Uterus (tissue), 4 donors: ENCODE data around the gene NR1H4. TPM values are rescaled to one million over a fixed set of nuclear protein-coding genes. Genes with fewer than 3 reads are reported as not detected.

Experiments
- DNase-seq, 2 donors: peaks; one replicate each; pipeline ENCODE4 v3.0.0-alpha.2; 2019 to 2020
- H3K27ac ChIP-seq, 2 donors: fragments of 200-600 bp; sonication (generic); 1 replicate in 1 of 2; 2 replicates in 1 of 2; pipeline ENCODE4 v1.5.1; 2016 to 2018
- H3K27me3 ChIP-seq, 2 donors: fragments of 200-600 bp; sonication (generic); one replicate each; pipeline ENCODE4 v1.5.1; 2018 to 2019; ENCODE audit warnings: control low read depth in 1 of 2
- H3K36me3 ChIP-seq, 2 donors: fragments of 200-600 bp; sonication (generic); one replicate each; pipeline ENCODE4 v1.5.1; 2019; ENCODE audit warnings: control low read depth in 1 of 2
- H3K4me1 ChIP-seq, 2 donors: fragments of 200-600 bp; sonication (generic); one replicate each; pipeline ENCODE4 v1.5.1; 2018 to 2019; ENCODE audit warnings: control low read depth in 1 of 2
- H3K4me3 ChIP-seq, 2 donors: fragments of 200-600 bp; sonication (generic); 1 replicate in 1 of 2; 2 replicates in 1 of 2; pipeline ENCODE4 v1.5.1; 2018 to 2019; ENCODE audit warnings: mild to moderate bottlenecking in 1 of 2
- H3K9me3 ChIP-seq, 2 donors: fragments of 200-600 bp; sonication (generic); one replicate each; pipeline ENCODE4 v1.5.1; 2019; ENCODE audit warnings: control low read depth in 1 of 2
- POLR2A ChIP-seq, 2 donors: fragments of 450-650 bp; IDR thresholded peaks; one replicate each; pipeline ENCODE4 v1.6.1; 2016; ENCODE audit warnings: antibody characterized with exemption in 2 of 2, mild to moderate bottlenecking in 1 of 2, moderate library complexity in 1 of 2
- intact Hi-C: fragments of 100-400 bp; cut with DNase I; formaldehyde crosslinking; loops from one replicate; pipeline ENCODE4 v1.15.1; 2023; ENCODE audit warnings: low total_unique reads
- total RNA-seq, 4 donors: library from RNA; depleted of rRNA in 3 of 4; stranded (reverse); fragments of >200 nt in 3 of 4; gene quantifications; one replicate each; pipeline versions ENCODE4 v1.1.0 to v1.2.4, GENCODE V29; 2014 to 2023
- TF ChIP-seq, protein P1 (sequence below), 4 experiments: fragments of 200-600 bp in 2 of 4; fragments of 450-650 bp in 2 of 4; sonication (generic) in 2 of 4; IDR thresholded peaks; one replicate each; pipeline ENCODE4 v1.5.1; 2016 to 2019; ENCODE audit warnings: antibody characterized with exemption in 4 of 4, mild to moderate bottlenecking in 2 of 4, moderate library complexity in 1 of 4
- donor health status: DM: yes; HTN: yes; CAD: no.

The NR1H4 gene
- total RNA-seq, 4 donors from 2014 or later, result 0.35 TPM; not detected in 3

DNA sequence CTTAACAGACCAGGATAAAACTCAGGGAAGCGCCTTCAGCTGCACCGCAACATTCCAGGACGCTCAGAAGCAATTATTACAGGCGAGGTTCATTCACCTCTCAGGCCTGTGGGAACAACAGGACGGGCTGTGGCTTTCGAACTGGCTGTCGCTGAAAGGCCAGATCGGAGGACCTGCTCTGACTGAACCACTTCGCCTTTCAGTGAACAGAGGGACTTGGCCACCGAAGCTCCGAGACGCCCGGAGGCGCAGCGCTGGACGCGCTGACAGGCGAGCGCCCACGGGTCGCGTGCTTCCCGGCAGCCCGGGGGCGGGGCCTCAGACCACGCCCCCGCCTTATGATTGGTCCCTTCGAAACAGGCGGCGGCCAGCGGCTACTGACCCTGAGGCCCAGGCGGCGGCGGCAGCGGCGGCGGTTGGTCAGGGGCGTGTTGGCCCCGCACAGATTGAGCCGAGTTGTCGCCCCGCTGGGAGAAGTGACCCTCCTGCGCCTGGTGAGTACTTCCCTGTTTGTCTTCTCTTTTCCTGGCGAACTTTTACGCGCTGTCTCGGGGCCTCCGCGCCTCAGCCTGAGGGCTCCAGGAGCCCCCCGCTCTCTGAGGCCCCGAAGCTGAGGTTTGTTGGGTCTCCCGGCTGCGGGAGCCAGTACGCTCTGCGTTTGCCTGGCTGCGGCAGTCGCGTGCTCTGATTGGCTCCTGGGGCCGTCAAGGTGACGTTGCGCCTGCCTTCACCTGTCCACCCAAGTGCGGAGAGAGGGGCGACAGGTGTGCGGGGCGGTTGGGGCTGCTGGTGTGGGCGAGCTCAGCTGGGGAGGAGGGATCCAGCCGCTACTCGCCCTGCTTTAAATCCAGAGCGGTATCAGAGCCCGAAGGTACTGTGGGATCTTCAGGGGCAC, 99.9 kb downstream of the NR1H4 start, which contains the start of gene GAS2L3:
Gene GAS2L3 (plus strand): TSS at position 393 of the 895 bp plus-strand sequence. CDS start 21,221 bp downstream, outside the sequence.
- TF ChIP-seq POLR2A (IDR thresholded peaks at IDR 0.05), result peak; percentile 37 to 43
- TF ChIP-seq, protein P1, sequence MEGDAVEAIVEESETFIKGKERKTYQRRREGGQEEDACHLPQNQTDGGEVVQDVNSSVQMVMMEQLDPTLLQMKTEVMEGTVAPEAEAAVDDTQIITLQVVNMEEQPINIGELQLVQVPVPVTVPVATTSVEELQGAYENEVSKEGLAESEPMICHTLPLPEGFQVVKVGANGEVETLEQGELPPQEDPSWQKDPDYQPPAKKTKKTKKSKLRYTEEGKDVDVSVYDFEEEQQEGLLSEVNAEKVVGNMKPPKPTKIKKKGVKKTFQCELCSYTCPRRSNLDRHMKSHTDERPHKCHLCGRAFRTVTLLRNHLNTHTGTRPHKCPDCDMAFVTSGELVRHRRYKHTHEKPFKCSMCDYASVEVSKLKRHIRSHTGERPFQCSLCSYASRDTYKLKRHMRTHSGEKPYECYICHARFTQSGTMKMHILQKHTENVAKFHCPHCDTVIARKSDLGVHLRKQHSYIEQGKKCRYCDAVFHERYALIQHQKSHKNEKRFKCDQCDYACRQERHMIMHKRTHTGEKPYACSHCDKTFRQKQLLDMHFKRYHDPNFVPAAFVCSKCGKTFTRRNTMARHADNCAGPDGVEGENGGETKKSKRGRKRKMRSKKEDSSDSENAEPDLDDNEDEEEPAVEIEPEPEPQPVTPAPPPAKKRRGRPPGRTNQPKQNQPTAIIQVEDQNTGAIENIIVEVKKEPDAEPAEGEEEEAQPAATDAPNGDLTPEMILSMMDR (IDR thresholded peaks at IDR 0.05), result peak in 2 of 4 experiments; percentile 5 to 18
- no peaks in the 10 kb centered on the region for H3K9me3 ChIP-seq
- H3K27me3 ChIP-seq, result no peaks in the 10 kb centered on the region
- peaks cover 0 to 6% of the 10 kb centered on the region in 2 donors for H3K4me1 ChIP-seq
- peak; percentile 75 to 82 for DNase-seq
- H3K27ac ChIP-seq, result peak within 1 kb of the TSS; percentile 20 to 51
- H3K4me3 ChIP-seq, result peak within 1 kb of the TSS; percentile 37 to 64
- intact Hi-C loops, result no loop called here
- no peaks in the 10 kb centered on the region for H3K36me3 ChIP-seq

DNA sequence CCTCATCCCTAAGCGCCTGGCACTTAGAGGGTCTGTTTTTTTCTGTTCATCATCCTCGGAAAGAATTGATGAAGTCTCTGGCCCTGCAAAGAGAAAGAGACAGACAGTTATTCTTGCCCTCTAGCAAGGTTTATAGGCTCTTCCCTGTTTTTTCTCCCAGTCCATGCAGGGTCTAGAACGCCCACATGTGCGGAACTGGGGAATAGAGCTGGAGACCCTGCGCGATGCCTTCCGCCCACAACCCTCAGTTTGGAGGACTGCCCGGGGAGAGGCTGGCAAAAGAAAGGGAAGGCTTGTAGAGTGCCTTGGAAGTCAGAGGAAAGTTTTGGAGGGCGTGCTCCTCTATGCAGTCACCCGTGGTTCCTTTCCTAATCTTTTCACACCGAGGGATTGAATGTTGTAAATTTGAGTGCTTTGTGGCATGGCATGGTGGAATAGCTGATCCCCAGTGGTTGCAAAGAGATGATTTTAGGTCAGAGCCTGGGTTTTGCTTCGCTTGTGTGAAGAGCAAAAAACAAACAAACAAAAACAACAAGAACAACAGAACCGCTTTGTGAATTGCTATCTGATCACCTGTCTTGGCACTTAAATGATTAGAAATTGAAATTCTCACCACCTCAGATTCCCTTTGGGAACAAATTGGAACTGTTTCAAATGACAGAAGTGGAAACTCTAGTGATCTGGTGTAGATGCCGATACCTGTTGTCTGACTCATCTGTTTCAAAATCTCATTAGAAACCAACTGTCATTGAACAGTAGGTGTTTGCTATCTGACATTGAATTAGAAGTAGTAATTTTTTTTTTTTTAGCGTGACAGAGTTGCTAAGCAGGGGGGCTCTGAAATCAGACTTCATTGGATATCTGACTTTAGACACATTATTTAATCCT, 100.8 kb downstream of the NR1H4 start:
- Histone ChIP-seq H3K27ac (no peak overlapping the region), H3K36me3 (no peaks in the 10 kb centered on the region), H3K4me3 (peak overlapping the region; percentile 37 to 64), H3K4me1 (peaks cover 0 to 6% of the 10 kb centered on the region in 2 donors), H3K9me3 (no peaks in the 10 kb centered on the region), H3K27me3 (no peaks in the 10 kb centered on the region)
- TF ChIP-seq, protein P1 (IDR thresholded peaks at IDR 0.05), result no peak
- TF ChIP-seq POLR2A (IDR thresholded peaks at IDR 0.05), result no peak
- intact Hi-C loops, result no loop called here
- DNase-seq, result no peak

DNA sequence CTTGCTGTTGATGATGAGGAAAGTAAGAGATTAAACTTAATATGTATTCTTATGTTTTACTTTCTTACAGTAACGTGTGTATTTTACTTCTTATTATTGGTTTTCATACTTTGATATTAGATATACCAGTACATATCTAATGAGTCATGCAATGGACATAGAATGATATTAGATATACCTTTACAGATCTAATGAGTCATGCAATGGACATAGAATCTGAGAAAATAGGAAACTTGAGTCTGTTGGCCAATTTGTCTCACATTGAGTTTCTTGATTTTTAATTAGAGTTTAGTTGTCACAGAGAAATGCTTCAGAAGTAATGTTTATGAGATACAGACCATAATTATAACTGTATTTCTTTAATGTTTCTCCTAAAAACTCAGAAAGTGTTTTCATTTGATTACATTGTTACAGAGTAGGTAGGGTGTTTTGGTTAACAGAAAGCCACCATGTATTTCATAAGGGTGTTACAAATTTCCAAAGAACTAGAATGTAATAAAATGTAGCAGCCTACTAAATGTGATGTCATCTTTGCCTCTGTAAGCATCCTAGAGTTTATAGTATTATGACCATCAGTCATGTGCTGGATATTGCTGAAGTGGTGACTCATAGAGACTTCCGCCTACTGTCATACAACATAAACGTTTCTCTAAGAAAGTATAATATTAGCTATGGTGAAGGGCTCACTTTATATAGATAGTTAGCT, 102.8 kb downstream of the NR1H4 start:
- Histone ChIP-seq H3K27me3 (no peaks in the 10 kb centered on the region), H3K4me3 (no peak overlapping the region), H3K27ac (no peak overlapping the region), H3K36me3 (no peaks in the 10 kb centered on the region), H3K9me3 (no peaks in the 10 kb centered on the region), H3K4me1 (peaks cover 0 to 6% of the 10 kb centered on the region in 2 donors)
- intact Hi-C loops, result no loop called here
- TF ChIP-seq POLR2A (IDR thresholded peaks at IDR 0.05), result no peak
- TF ChIP-seq, protein P1 (IDR thresholded peaks at IDR 0.05), result no peak
- no peak for DNase-seq

DNA sequence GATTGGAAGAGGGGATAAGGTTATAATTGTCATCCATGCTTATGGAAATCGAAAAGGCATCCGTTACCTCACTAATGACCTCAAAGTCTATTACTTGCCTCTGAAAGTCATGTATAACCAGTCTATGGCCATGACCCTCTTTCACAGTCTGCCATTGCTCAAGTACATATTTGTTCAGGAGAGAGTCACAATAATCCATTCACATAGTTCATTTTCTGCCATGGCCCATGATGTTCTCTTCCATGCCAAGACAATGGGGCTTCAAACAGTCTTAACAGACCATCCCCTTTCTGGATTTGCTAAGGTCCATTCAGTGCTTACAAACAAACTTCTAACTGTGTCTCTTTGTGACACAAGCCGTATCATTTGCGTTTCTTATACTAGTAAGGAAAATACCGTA, 105.3 kb downstream of the NR1H4 start:
- no peaks in the 10 kb centered on the region for H3K27me3 ChIP-seq
- DNase-seq, result no peak
- TF ChIP-seq POLR2A (IDR thresholded peaks at IDR 0.05), result no peak
- TF ChIP-seq, protein P1 (IDR thresholded peaks at IDR 0.05), result no peak
- no peak overlapping the region for H3K4me3 ChIP-seq
- intact Hi-C loops, result no loop called here
- H3K27ac ChIP-seq, result no peak overlapping the region
- no peaks in the 10 kb centered on the region for H3K9me3 ChIP-seq
- peaks cover 0 to 6% of the 10 kb centered on the region in 2 donors for H3K4me1 ChIP-seq
- H3K36me3 ChIP-seq, result no peaks in the 10 kb centered on the region
